ENCODE measurements around the gene RNASE7. TPM values are rescaled to one million over a fixed set of nuclear protein-coding genes. Genes with fewer than 3 reads are reported as not detected.

RNASE7 gene
- total RNA-seq, 1 experiment from 2014 or later: not detected

GRCh38 chr14:21043387-21043973 is 1.3 kb downstream of the RNASE7 start:
- DNase-seq (ENCODE audit: low read depth): no peak

- peak; percentile 28 for DNase-seq (ENCODE audit: low read depth)
Measured at GRCh38 chr14:21043974-21044618, 1.9 kb downstream of the RNASE7 start.

GRCh38 chr14:21047378-21047781 is 5.2 kb downstream of the RNASE7 start:
- DNase-seq (ENCODE audit: low read depth): no peak

- no peak for DNase-seq (ENCODE audit: low read depth)
Measured at GRCh38 chr14:21048638-21049037, 6.5 kb downstream of the RNASE7 start.

- peak; percentile 32 for DNase-seq (ENCODE audit: low read depth)
Measured at GRCh38 chr14:21049271-21049673, 7.1 kb downstream of the RNASE7 start.

- no peak for DNase-seq (ENCODE audit: low read depth)
Measured at GRCh38 chr14:21050597-21050996, 8.4 kb downstream of the RNASE7 start.

GRCh38 chr14:21053184-21054122 is 11.3 kb downstream of the RNASE7 start:
- no peak for DNase-seq (ENCODE audit: low read depth)

GRCh38 chr14:21054123-21054767 is 12.1 kb downstream of the RNASE7 start:
- no peak for DNase-seq (ENCODE audit: low read depth)

- DNase-seq (ENCODE audit: low read depth): no peak
Measured at GRCh38 chr14:21054768-21055145, 12.6 kb downstream of the RNASE7 start.

- no peak for DNase-seq (ENCODE audit: low read depth)
Measured at GRCh38 chr14:21055432-21056117, 13.4 kb downstream of the RNASE7 start.

- DNase-seq (ENCODE audit: low read depth): peak; percentile 22
Measured at GRCh38 chr14:21056520-21057163, 14.5 kb downstream of the RNASE7 start.

- no peak for DNase-seq (ENCODE audit: low read depth)
Measured at GRCh38 chr14:21057803-21058675, 15.9 kb downstream of the RNASE7 start, which contains the start of gene RNASE8. TSS of gene RNASE8 (plus strand) at chr14:21057822. CDS start at chr14:21057893, 71 bp downstream.

GRCh38 chr14:21058903-21059302 is 16.7 kb downstream of the RNASE7 start:
- DNase-seq (ENCODE audit: low read depth): no peak

GRCh38 chr14:21059842-21060613 is 17.9 kb downstream of the RNASE7 start:
- DNase-seq (ENCODE audit: low read depth): no peak

- DNase-seq (ENCODE audit: low read depth): no peak
Measured at GRCh38 chr14:21060614-21061346, 18.6 kb downstream of the RNASE7 start.

GRCh38 chr14:21061347-21061668 is 19.1 kb downstream of the RNASE7 start:
- no peak for DNase-seq (ENCODE audit: low read depth)

- DNase-seq (ENCODE audit: low read depth): peak; percentile 84
Measured at GRCh38 chr14:21063479-21063878, 21.3 kb downstream of the RNASE7 start.

- DNase-seq (ENCODE audit: low read depth): peak; percentile 20
Measured at GRCh38 chr14:21066882-21067502, 24.8 kb downstream of the RNASE7 start.

Data from M059J (cell line).